ENCODE measurements around the gene SAT1. TPM values are rescaled to one million over a fixed set of nuclear protein-coding genes. Genes with fewer than 3 reads are reported as not detected.
A peak's percentile ranks its signal among the peaks of the same experiment; 100 is the strongest.

SAT1 gene
- total RNA-seq, 1 experiment from 2014 or later = 55.2 TPM

- Histone ChIP-seq H3K27me3 (ENCODE audit: insufficient read depth, low read length) (no peaks in the 10 kb centered on the region), H2BK12ac (ENCODE audit: insufficient read length, low read depth, low read length) (no peak overlapping the region), H3K79me2 (ENCODE audit: insufficient read depth, low read length) (no peaks in the 10 kb centered on the region), H3K4me1 (ENCODE audit: insufficient read depth, low read length) (peaks cover 2% of the 10 kb centered on the region; the same call in 1 of the 2 replicates), H2AFZ (ENCODE audit: low read length) (no peak overlapping the region), H2AK5ac (ENCODE audit: insufficient read length, low read length) (no peak overlapping the region), H2BK15ac (ENCODE audit: low read depth, low read length) (no peak overlapping the region), H3T11ph (ENCODE audit: low read length) (no peak overlapping the region), H3K18ac (ENCODE audit: insufficient read length, low read depth, low read length) (no peak overlapping the region), H4K5ac (ENCODE audit: insufficient read length, low read depth, low read length) (no peak overlapping the region), H4K20me1 (ENCODE audit: control insufficient read depth, insufficient read depth, insufficient read length) (no peaks in the 10 kb centered on the region), H4K8ac (replicated peaks; ENCODE audit: insufficient read length, low read depth, low read length) (no peak overlapping the region), H2BK120ac (ENCODE audit: low read depth, low read length, poor library complexity, severe bottlenecking) (no peak overlapping the region), H3K4me2 (ENCODE audit: insufficient read depth, insufficient read length, low read length) (no peak overlapping the region), H3K4ac (ENCODE audit: low read depth, low read length) (no peak overlapping the region), H2BK5ac (ENCODE audit: insufficient read length, low read length) (no peak overlapping the region), H3K9ac (ENCODE audit: extremely low read depth, insufficient read length, low read length) (no peak overlapping the region), H3K79me1 (ENCODE audit: insufficient read depth, low read depth, low read length, poor library complexity, severe bottlenecking) (no peaks in the 10 kb centered on the region), H3K27ac (ENCODE audit: insufficient read length, low read depth, low read length) (no peak overlapping the region), H4K91ac (ENCODE audit: insufficient read length, low read depth, low read length) (no peak overlapping the region), H3K14ac (ENCODE audit: insufficient read depth, low read length) (no peak overlapping the region), H3K9me3 (ENCODE audit: control insufficient read depth, low read depth, low read length) (no peaks in the 10 kb centered on the region), H3K23ac (ENCODE audit: insufficient read length, low read depth, low read length) (no peak overlapping the region), H2BK20ac (ENCODE audit: low read depth, low read length, poor library complexity, severe bottlenecking) (no peak overlapping the region), H3K56ac (ENCODE audit: insufficient read length, low read depth, low read length) (no peak overlapping the region), H3K23me2 (ENCODE audit: insufficient read length, low read depth, low read length, poor library complexity, severe bottlenecking) (no peaks in the 10 kb centered on the region)
- H3K4me3 Mint-ChIP-seq = no peak overlapping the region
- H3K4me1 Mint-ChIP-seq = peaks cover 9 to 14% of the 10 kb centered on the region in 2 experiments
- no peak overlapping the region for H3K27ac Mint-ChIP-seq
- peaks cover 0 to 1% (median 0%) of the 10 kb centered on the region in 3 experiments; a peak in 1 of 7 replicates for H3K36me3 Mint-ChIP-seq (ENCODE audit: insufficient read depth in 1 of 3, low read depth in 3 of 3)
- peak; percentile 30 for DNase-seq
- TF ChIP-seq CTCF (conservative IDR thresholded peaks at IDR 0.05) = no peak
- no peaks in the 10 kb centered on the region; the same call in none of the 2 replicates for H3K27me3 Mint-ChIP-seq (ENCODE audit: low read depth)
- no CpG with 5 or more reads among the region's 28 CpGs for WGBS (ENCODE audit: extremely low coverage, insufficient read length, low lambda C conversion rate)
- H3K9me3 Mint-ChIP-seq = peaks cover 5 to 8% of the 10 kb centered on the region in 2 experiments; a peak in 3 of 5 replicates
These were observed 16.1 kb upstream of the SAT1 start for GRCh38 chrX:23766650-23767551.

Measured in H9 (cell line).